Gastroesophageal sphincter (tissue), 3 donors: ENCODE results near the gene PTPN23.

Source experiments
- CTCF ChIP-seq, 4 experiments: fragments of 200-600 bp in 2 of 4; fragments of 450-650 bp in 2 of 4; sonication (generic) in 1 of 4; IDR thresholded peaks; one replicate each; pipeline ENCODE4 v1.5.1; 2017 to 2019; ENCODE audit warnings: antibody characterized with exemption in 4 of 4, mild to moderate bottlenecking in 2 of 4, moderate library complexity in 2 of 4
- EP300 ChIP-seq: sonication (generic); formaldehyde crosslinking; IDR thresholded peaks from one replicate; pipeline ENCODE4 v1.6.1; 2017; ENCODE audit warnings: antibody characterized with exemption, mild to moderate bottlenecking
- POLR2A ChIP-seq, 2 donors: fragments of 450-650 bp; IDR thresholded peaks; one replicate each; pipeline ENCODE4 v1.6.1; 2017; ENCODE audit warnings: antibody characterized with exemption in 2 of 2, mild to moderate bottlenecking in 2 of 2, moderate library complexity in 1 of 2
- POLR2AphosphoS5 ChIP-seq: sonication (generic); formaldehyde crosslinking; IDR thresholded peaks from one replicate; pipeline ENCODE4 v1.6.1; 2017; ENCODE audit warnings: antibody characterized with exemption

GRCh38 chr3:47410801-47411646 is 30.2 kb downstream of the PTPN23 start:
- no peak for TF ChIP-seq POLR2AphosphoS5
- no peak for TF ChIP-seq POLR2A (IDR thresholded peaks at IDR 0.05)
- no peak for TF ChIP-seq EP300
- no peak for TF ChIP-seq CTCF (IDR thresholded peaks at IDR 0.05)
